GM23248 (cell line): ENCODE measurements around the gene SEMA4A. TPM values are rescaled to one million over a fixed set of nuclear protein-coding genes. Genes with fewer than 3 reads are reported as not detected.

ENCODE experiments used
- DNase-seq: peaks from one replicate; pipeline ENCODE4 v3.0.0-alpha.2; 2015
- H2AFZ ChIP-seq: fragments of 200-600 bp; sonication (generic); 2 replicates; pipeline ENCODE4 v1.6.1; 2016; ENCODE audit warnings: antibody characterized with exemption
- H3F3A ChIP-seq: fragments of 200-600 bp; sonication (generic); 2 replicates; pipeline ENCODE4 v1.6.1; 2016; ENCODE audit warnings: mild to moderate bottlenecking, antibody characterized with exemption, mixed run types; ENCODE audit not compliant: insufficient read depth
- H3K27ac ChIP-seq: fragments of 200-600 bp; sonication (generic); 2 replicates; pipeline ENCODE4 v1.5.1; 2016; ENCODE audit warnings: mild to moderate bottlenecking
- H3K27me3 ChIP-seq: fragments of 200-600 bp; sonication (generic); replicated peaks from 2 replicates; pipeline ENCODE4 v1.6.1; 2016; ENCODE audit warnings: mild to moderate bottlenecking; ENCODE audit not compliant: insufficient read depth
- H3K36me3 ChIP-seq: fragments of 200-600 bp; sonication (generic); 2 replicates; pipeline ENCODE4 v1.6.1; 2016; ENCODE audit warnings: low read depth, mild to moderate bottlenecking
- H3K4me1 ChIP-seq: fragments of 200-600 bp; sonication (generic); 2 replicates; pipeline ENCODE4 v1.6.1; 2016; ENCODE audit warnings: mild to moderate bottlenecking; ENCODE audit not compliant: insufficient read depth
- H3K4me2 ChIP-seq: fragments of 200-600 bp; sonication (generic); one replicate; pipeline ENCODE4 v1.6.1; 2016; ENCODE audit warnings: mild to moderate bottlenecking; ENCODE audit not compliant: unreplicated experiment
- H3K4me3 ChIP-seq: fragments of 200-600 bp; sonication (generic); 2 replicates; pipeline ENCODE4 v1.5.1; 2016; ENCODE audit warnings: mild to moderate bottlenecking
- H3K79me2 ChIP-seq: fragments of 200-600 bp; sonication (generic); 2 replicates; pipeline ENCODE4 v1.6.1; 2016; ENCODE audit warnings: mild to moderate bottlenecking; ENCODE audit not compliant: insufficient read depth
- H3K9ac ChIP-seq: fragments of 200-600 bp; sonication (generic); 2 replicates; pipeline ENCODE4 v1.6.1; 2016; ENCODE audit warnings: mild to moderate bottlenecking
- H3K9me2 ChIP-seq: fragments of 200-600 bp; sonication (generic); 2 replicates; pipeline ENCODE4 v1.6.1; 2016; ENCODE audit warnings: mixed run types, mild to moderate bottlenecking, moderate library complexity; ENCODE audit not compliant: insufficient read depth
- H3K9me3 ChIP-seq: fragments of 200-600 bp; sonication (generic); one replicate; pipeline ENCODE4 v1.6.1; 2017; ENCODE audit warnings: low read depth
- H4K20me1 ChIP-seq: fragments of 200-600 bp; sonication (generic); 2 replicates; pipeline ENCODE4 v1.6.0; 2016; ENCODE audit not compliant: insufficient read depth
- EZH2 ChIP-seq: fragments of 200-600 bp; sonication (generic); IDR thresholded peaks from 2 replicates; pipeline ENCODE4 v1.6.1; 2018; ENCODE audit warnings: antibody characterized with exemption, mild to moderate bottlenecking; ENCODE audit not compliant: insufficient read depth, poor library complexity, severe bottlenecking
- EZH2phosphoT487 ChIP-seq: fragments of 200-600 bp; sonication (generic); IDR thresholded peaks from 2 replicates; pipeline ENCODE4 v1.6.1; 2018; ENCODE audit warnings: antibody characterized with exemption, moderate library complexity, mild to moderate bottlenecking, low read depth; ENCODE audit not compliant: insufficient read depth
- WGBS, 2 experiments: methylation state at CpG; one replicate each; pipeline ENCODE4 v1.1.6; 2015 to 2017; ENCODE audit warnings: low lambda C conversion rate in 2 of 2, low coverage in 1 of 2; ENCODE audit errors: missing lambda C conversion rate in 2 of 2; 5-methylcytosine and 5-hydroxymethylcytosine counted together
- in situ Hi-C: fragments of 300-500 bp; cut with MboI; formaldehyde crosslinking; loops from 2 replicates; pipeline ENCODE4 v1.15.0; 2020
- polyA plus RNA-seq: library from polyadenylated mRNA; unstranded; fragments of >200 nt; fragmentation: Nextera tagmentation; extraction: Ambion mirVana; gene quantifications from 2 replicates; pipeline ENCODE4 v1.2.1, GENCODE V29; 2016
- total RNA-seq: library from RNA; depleted of rRNA; stranded (reverse); fragments of >200 nt; shearing (Covaris generic); gene quantifications from 2 replicates; pipeline ENCODE4 v1.2.3, GENCODE V29; 2014

Gene SEMA4A
- total and polyA plus RNA-seq, 2 experiments from 2014 or later, result 0.35 to 1.1 TPM

- no peak overlapping the region for H3K4me3 ChIP-seq
- H3K9me3 ChIP-seq, result no peaks in the 10 kb centered on the region
- in situ Hi-C loops, result no loop called here
- no peaks in the 10 kb centered on the region for H3F3A ChIP-seq
- H4K20me1 ChIP-seq, result 0 out of 2 replicates have a peak, but pooled peaks cover 5% of the 10 kb centered on the region
- H3K4me1 ChIP-seq, result peaks cover 5% of the 10 kb centered on the region; the same call in 1 of the 2 replicates
- H3K9me2 ChIP-seq, result no peaks in the 10 kb centered on the region
- H3K4me2 ChIP-seq, result no peak overlapping the region
- H3K27me3 ChIP-seq, result no peaks in the 10 kb centered on the region
- H3K36me3 ChIP-seq, result no peaks in the 10 kb centered on the region; the same call in 1 of the 2 replicates
- no peak overlapping the region for H3K9ac ChIP-seq
- H3K27ac ChIP-seq, result no peak overlapping the region
- DNase-seq, result no peak
- H2AFZ ChIP-seq, result no peak overlapping the region
- WGBS, 2 experiments, result 76 to 77% methylated on average over 4 of the region's 4 CpGs
- peaks cover 69% of the 10 kb centered on the region for H3K79me2 ChIP-seq
- TF ChIP-seq EZH2 (no peak), EZH2phosphoT487 (no peak)
These were observed 42.5 kb downstream of the SEMA4A start for GRCh38 chr1:156195853-156196252.

- in situ Hi-C loops, result no loop called here
- peaks cover 75% of the 10 kb centered on the region for H3K79me2 ChIP-seq
- H3K27ac ChIP-seq, result no peak overlapping the region
- H3K4me2 ChIP-seq, result no peak overlapping the region
- no peaks in the 10 kb centered on the region for H3F3A ChIP-seq
- no peaks in the 10 kb centered on the region for H3K9me3 ChIP-seq
- no peaks in the 10 kb centered on the region; the same call in 1 of the 2 replicates for H3K36me3 ChIP-seq
- no peak overlapping the region for H3K4me3 ChIP-seq
- DNase-seq, result no peak
- H3K27me3 ChIP-seq, result no peaks in the 10 kb centered on the region
- H3K9me2 ChIP-seq, result no peaks in the 10 kb centered on the region
- no peak overlapping the region for H3K9ac ChIP-seq
- H4K20me1 ChIP-seq, result 0 out of 2 replicates have a peak, but pooled peaks cover 5% of the 10 kb centered on the region
- TF ChIP-seq EZH2phosphoT487, result no peak
- TF ChIP-seq EZH2, result no peak
- no peak overlapping the region for H2AFZ ChIP-seq
- peaks cover 5% of the 10 kb centered on the region; the same call in 1 of the 2 replicates for H3K4me1 ChIP-seq
- 67 to 71% methylated on average over 2 of the region's 2 CpGs for WGBS, 2 experiments
These were observed 43.1 kb downstream of the SEMA4A start for GRCh38 chr1:156196445-156196844.

- no peak overlapping the region for H3K4me3 ChIP-seq
- no peaks in the 10 kb centered on the region for H3K9me2 ChIP-seq
- no peaks in the 10 kb centered on the region; the same call in 1 of the 2 replicates for H3K36me3 ChIP-seq
- no peak for TF ChIP-seq EZH2
- H2AFZ ChIP-seq, result no peak overlapping the region
- peaks cover 15% of the 10 kb centered on the region for H3K4me1 ChIP-seq
- WGBS, 2 experiments, result 94 to 96% methylated on average over 5 of the region's 5 CpGs
- H3K4me2 ChIP-seq, result no peak overlapping the region
- H3F3A ChIP-seq, result peaks cover 10% of the 10 kb centered on the region; the same call in 1 of the 2 replicates
- no peak overlapping the region for H3K27ac ChIP-seq
- DNase-seq, result no peak
- H3K9ac ChIP-seq, result no peak overlapping the region
- no peaks in the 10 kb centered on the region for H3K27me3 ChIP-seq
- in situ Hi-C loops, result no loop called here
- peaks cover 92% of the 10 kb centered on the region for H3K79me2 ChIP-seq
- 0 out of 2 replicates have a peak, but pooled peaks cover 5% of the 10 kb centered on the region for H4K20me1 ChIP-seq
- H3K9me3 ChIP-seq, result no peaks in the 10 kb centered on the region
These were observed 45.5 kb downstream of the SEMA4A start for GRCh38 chr1:156198831-156199349.

- Histone ChIP-seq H3K27me3 (no peaks in the 10 kb centered on the region), H2AFZ (no peak overlapping the region), H3K9me3 (no peaks in the 10 kb centered on the region), H3K9me2 (no peaks in the 10 kb centered on the region), H3K4me1 (peaks cover 10% of the 10 kb centered on the region), H3K9ac (no peak overlapping the region), H3K4me2 (no peak overlapping the region), H3F3A (peaks cover 10% of the 10 kb centered on the region; the same call in 1 of the 2 replicates), H3K4me3 (no peak overlapping the region), H3K79me2 (peaks cover 93% of the 10 kb centered on the region), H4K20me1 (0 out of 2 replicates have a peak, but pooled peaks cover 5% of the 10 kb centered on the region), H3K36me3 (no peaks in the 10 kb centered on the region; the same call in 1 of the 2 replicates), H3K27ac (no peak overlapping the region)
- no peak for TF ChIP-seq EZH2
- no peak for TF ChIP-seq EZH2phosphoT487
- WGBS, 2 experiments, result 95 to 97% methylated on average over 8 of the region's 8 CpGs
- in situ Hi-C loops, result no loop called here
- DNase-seq, result no peak
These were observed 46.7 kb downstream of the SEMA4A start for GRCh38 chr1:156200044-156200443.
